Panc1 (cell line): ENCODE data around the gene SIL1. TPM values are rescaled to one million over a fixed set of nuclear protein-coding genes. Genes with fewer than 3 reads are reported as not detected.
"Not testable (repeated sequence)": the region's sequence is repeated elsewhere in the genome, so short reads cannot be mapped to it uniquely, and the experiment has no call there.

Experiments
- ATAC-seq: fragments of 200-7000 bp; cut with Tn5 transposase; 2 replicates; pipeline ENCODE4 v1.9.1; 2020; ENCODE audit warnings: mild to moderate bottlenecking, moderate library complexity
- BruUV-seq: library from RNA; stranded (reverse); fragments of 400-500 nt; replicated peaks from 2 replicates; lab custom pipeline; 2021; lab: Mats Ljungman, UMichigan
- CTCF ChIA-PET: fragments of 300-600 bp; sonication (Branson Sonifier 250); formaldehyde crosslinking; loops from one replicate; lab custom pipeline; 2022; ENCODE audit warnings: antibody characterized with exemption; lab: Charles Lee
- POLR2A ChIA-PET: fragments of 300-600 bp; sonication (Branson Sonifier 250); formaldehyde crosslinking; loops from one replicate; lab custom pipeline; 2022; ENCODE audit warnings: antibody characterized with exemption; lab: Charles Lee
- DNase-seq: peaks from one replicate; pipeline ENCODE4 v3.0.0-alpha.2; 2010; ENCODE audit warnings: low read depth, low spot score
- H3K27ac ChIP-seq: 2 replicates; pipeline ENCODE4 v1.5.1; 2011; ENCODE audit warnings: mild to moderate bottlenecking, low read length, inconsistent platforms
- H3K27me3 ChIP-seq: fragments of 200-500 bp; sonication (Bioruptor generic); 2 replicates; pipeline ENCODE4 v1.6.0; 2014; ENCODE audit warnings: low read length, inconsistent platforms; ENCODE audit not compliant: control insufficient read depth, insufficient read depth
- H3K36me3 ChIP-seq: fragments of 200-500 bp; sonication (Bioruptor generic); 2 replicates; pipeline ENCODE4 v1.5.1; 2014; ENCODE audit warnings: inconsistent platforms, mild to moderate bottlenecking, low read length, moderate library complexity; ENCODE audit not compliant: control insufficient read depth, insufficient read depth
- H3K4me1 ChIP-seq: 2 replicates; pipeline ENCODE4 v1.5.1; 2011; ENCODE audit warnings: inconsistent platforms, mild to moderate bottlenecking, low read length, moderate library complexity; ENCODE audit not compliant: control insufficient read depth, insufficient read depth
- H3K4me3 ChIP-seq, 2 experiments: 2 replicates each; pipeline ENCODE4 v1.5.1; 2011 to 2012; ENCODE audit warnings: low read depth in 2 of 2, low read length in 2 of 2, mild to moderate bottlenecking in 2 of 2, inconsistent platforms in 1 of 2, moderate library complexity in 1 of 2
- H3K9me3 ChIP-seq: fragments of 200-500 bp; sonication (Bioruptor generic); 2 replicates; pipeline ENCODE4 v1.5.1; 2014; ENCODE audit warnings: low read depth, mild to moderate bottlenecking, inconsistent platforms, low read length, moderate library complexity; ENCODE audit not compliant: control insufficient read depth, insufficient read depth
- CTCF ChIP-seq: fragments of 450-650 bp; IDR thresholded peaks from 2 replicates; pipeline ENCODE4 v1.5.1; 2017; ENCODE audit warnings: mild to moderate bottlenecking
- POLR2AphosphoS5 ChIP-seq: IDR thresholded peaks from 2 replicates; pipeline ENCODE4 v1.6.1; 2012; ENCODE audit warnings: mild to moderate bottlenecking, low read depth, low read length, moderate library complexity
- REST ChIP-seq, 2 experiments: IDR thresholded peaks; 2 replicates each; pipeline ENCODE4 v1.6.1; 2011 to 2012; ENCODE audit warnings: low read depth in 2 of 2, control low read depth in 1 of 2, low read length in 1 of 2, mild to moderate bottlenecking in 1 of 2, moderate library complexity in 1 of 2; ENCODE audit not compliant: insufficient read depth in 1 of 2
- SIN3A ChIP-seq: IDR thresholded peaks from 2 replicates; pipeline ENCODE4 v1.6.1; 2012; ENCODE audit warnings: low read depth, mild to moderate bottlenecking, low read length, moderate library complexity, borderline replicate concordance; ENCODE audit not compliant: insufficient read depth
- TCF7L2 ChIP-seq: IDR thresholded peaks from 2 replicates; pipeline ENCODE4 v1.6.1; 2011; ENCODE audit warnings: mild to moderate bottlenecking, low read depth, low read length, inconsistent platforms
- in situ Hi-C: cut with HindIII; loops from 2 replicates; pipeline ENCODE4 v1.10.0; 2016; ENCODE audit warnings: low sequenced_read_pairs, low pct_unique_long_range_greater_than_20kb
- intact Hi-C: fragments of 100-400 bp; cut with micrococcal nuclease; formaldehyde crosslinking; loops from one replicate; pipeline ENCODE4 v1.10.0; 2022; ENCODE audit not compliant: unreplicated experiment
- total RNA-seq: library from RNA; stranded (reverse); gene quantifications from one replicate; pipeline ENCODE4 v1.2.1, GENCODE V29; 2021; ENCODE audit not compliant: unreplicated experiment

Gene SIL1
- total RNA-seq, 1 experiment from 2014 or later: 35.4 TPM

GRCh38 chr5:139167063-139167462, 31.1 kb downstream of the SIL1 start:
- no peaks in the 10 kb centered on the region for H3K27me3 ChIP-seq
- H3K9me3 ChIP-seq: no peaks in the 10 kb centered on the region
- DNase-seq (no peak), ATAC-seq (no peak)
- ChIA-PET CTCF (no interaction called here), POLR2A (no interaction called here)
- H3K4me1 ChIP-seq: no peaks in the 10 kb centered on the region
- H3K4me3 ChIP-seq: no peak overlapping the region
- in situ Hi-C loops (no loop called here), intact Hi-C loops (no loop called here)
- no peak for TF ChIP-seq REST (IDR thresholded peaks at IDR 0.05; ENCODE audit: insufficient read depth in 1 of 2, low read depth in 2 of 2, low read length in 1 of 2)
- TF ChIP-seq CTCF: no peak
- no peak for TF ChIP-seq SIN3A
- TF ChIP-seq POLR2AphosphoS5: no peak
- no peaks in the 10 kb centered on the region for H3K36me3 ChIP-seq
- BruUV-seq: no TSS peak
- H3K27ac ChIP-seq: no peak overlapping the region

- in situ Hi-C loops, POLR2A ChIA-PET: not testable (repeated sequence)
These were observed 33.3 kb downstream of the SIL1 start for GRCh38 chr5:139164897-139165296.

GRCh38 chr5:139164020-139164419, 34.1 kb downstream of the SIL1 start:
- no peak for DNase-seq
- Histone ChIP-seq H3K27me3 (no peaks in the 10 kb centered on the region), H3K9me3 (no peaks in the 10 kb centered on the region), H3K4me1 (no peaks in the 10 kb centered on the region), H3K36me3 (no peaks in the 10 kb centered on the region), H3K27ac (no peak overlapping the region), H3K4me3 (no peak overlapping the region)
- ChIA-PET POLR2A (no interaction called here), CTCF (no interaction called here)
- in situ Hi-C loops: no loop called here
- BruUV-seq: no TSS peak
- intact Hi-C loops: no loop called here
- TF ChIP-seq REST (IDR thresholded peaks at IDR 0.05; ENCODE audit: insufficient read depth in 1 of 2, low read depth in 2 of 2, low read length in 1 of 2) (no peak), TCF7L2 (no peak), SIN3A (no peak), CTCF (no peak), POLR2AphosphoS5 (no peak)
- no peak for ATAC-seq

More at GRCh38 chr5:139164897-139165296, 33.3 kb downstream of the SIL1 start:
- H3K4me1 ChIP-seq, BruUV-seq, H3K9me3 ChIP-seq, H3K36me3 ChIP-seq, H3K27ac ChIP-seq, ATAC-seq, H3K27me3 ChIP-seq, intact Hi-C loops, DNase-seq, H3K4me3 ChIP-seq, CTCF ChIA-PET: not testable (repeated sequence)
